ENCODE results near the gene AICDA.
"Not testable (repeated sequence)": the region's sequence is repeated elsewhere in the genome, so short reads cannot be mapped to it uniquely, and the experiment has no call there.

Gene AICDA

DNA sequence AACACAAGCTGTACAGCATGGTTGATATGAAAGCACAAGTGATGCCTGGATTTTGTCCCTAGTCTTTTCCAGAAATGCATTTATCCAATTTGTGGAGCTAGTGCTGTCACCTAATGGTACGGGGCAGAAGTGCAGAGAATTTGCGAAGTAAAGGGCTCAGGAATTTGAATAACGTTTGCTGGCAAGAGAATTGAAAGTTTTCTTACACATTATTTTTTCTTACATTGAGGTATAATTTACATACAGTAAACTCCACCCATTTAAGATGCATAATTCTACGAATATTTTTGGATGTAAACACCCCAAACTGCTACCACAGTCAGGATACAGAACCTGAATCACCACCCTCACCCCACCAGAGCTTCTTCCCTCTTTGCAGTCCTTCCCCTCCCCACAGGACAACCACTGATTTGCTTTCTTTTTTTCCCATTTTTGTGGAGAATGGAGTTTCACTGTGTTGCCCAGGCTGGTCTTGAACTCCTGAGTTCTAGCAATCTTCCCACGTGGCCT lies 3.5 kb downstream of the AICDA start:
- no peak for DNase-seq

DNA sequence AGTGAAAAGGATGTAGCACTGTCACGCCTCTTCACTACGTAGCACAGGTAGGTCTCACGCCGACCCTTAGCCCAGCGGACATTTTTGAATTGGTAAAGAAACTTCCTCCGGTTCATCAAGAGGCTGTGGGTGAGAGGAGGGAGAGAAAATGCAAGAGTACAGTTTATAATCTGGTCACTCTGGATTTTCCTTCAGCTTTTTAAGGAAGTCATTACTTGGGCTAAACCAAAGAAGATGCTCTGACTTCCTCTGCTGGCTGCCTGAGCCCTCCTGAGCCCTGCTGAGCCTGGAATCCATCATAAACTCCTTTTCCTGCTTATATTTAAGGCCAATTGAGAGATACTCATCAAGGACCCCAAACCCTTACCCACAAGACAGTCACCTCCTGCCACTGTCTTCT lies 5.8 kb downstream of the AICDA start:
- DNase-seq: no peak

DNA sequence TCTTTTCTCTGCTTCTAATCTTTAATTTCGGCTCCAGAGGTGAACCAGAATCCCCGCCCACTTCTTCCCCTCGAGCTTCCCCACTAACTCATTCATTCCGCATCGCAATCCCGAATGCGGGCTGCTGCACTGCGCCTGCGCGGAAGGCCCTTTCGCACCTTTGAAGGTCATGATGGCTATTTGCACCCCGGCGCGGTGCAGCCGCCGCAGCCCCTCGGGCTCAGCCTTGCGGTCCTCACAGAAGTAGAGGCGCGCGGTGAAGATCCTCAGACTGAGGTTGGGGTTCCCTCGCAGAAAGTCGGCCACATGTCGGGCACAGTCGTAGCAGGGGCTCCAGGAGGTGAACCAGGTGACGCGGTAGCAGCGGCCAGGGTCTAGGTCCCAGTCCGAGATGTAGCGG lies 7.6 kb downstream of the AICDA start:
- no peak for DNase-seq

DNA sequence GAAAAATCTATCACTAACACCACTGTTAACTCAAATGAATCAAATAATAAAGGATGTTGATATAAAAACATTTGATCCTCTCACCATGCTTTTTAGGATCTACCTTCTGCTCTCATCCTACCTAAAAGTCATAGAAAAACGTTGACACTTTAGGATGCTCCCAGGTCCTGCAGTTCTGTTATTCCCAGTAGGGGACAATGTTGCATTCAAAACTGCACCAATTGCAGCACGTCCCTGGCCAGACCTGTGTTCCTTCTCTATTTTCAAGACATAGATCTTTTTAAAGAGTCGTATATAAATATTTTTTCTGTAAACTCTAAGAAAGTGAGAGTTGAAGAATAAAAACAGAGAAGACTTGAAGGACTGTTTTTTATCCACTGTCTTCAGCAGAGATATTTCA lies 8.8 kb downstream of the AICDA start:
- no peak for DNase-seq

DNA sequence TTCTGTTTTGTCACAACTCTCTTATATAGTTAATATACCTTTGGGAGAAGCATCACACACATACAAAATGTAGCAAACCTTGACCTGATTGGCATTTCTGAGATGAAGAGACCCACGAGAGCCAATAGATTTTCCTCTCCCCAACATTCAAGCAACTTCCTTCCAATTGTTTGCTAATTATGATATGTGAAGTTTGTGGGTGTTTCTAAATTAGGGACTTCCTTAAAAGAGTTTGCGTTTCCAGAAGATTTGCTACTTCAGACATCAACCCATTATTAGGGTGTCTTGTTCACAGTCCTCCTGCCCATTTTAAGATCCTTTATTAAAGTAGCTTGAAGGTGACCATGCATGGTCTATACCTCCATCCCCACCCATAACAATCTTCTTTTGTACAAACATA lies 9.4 kb downstream of the AICDA start:
- no peak for DNase-seq

DNA sequence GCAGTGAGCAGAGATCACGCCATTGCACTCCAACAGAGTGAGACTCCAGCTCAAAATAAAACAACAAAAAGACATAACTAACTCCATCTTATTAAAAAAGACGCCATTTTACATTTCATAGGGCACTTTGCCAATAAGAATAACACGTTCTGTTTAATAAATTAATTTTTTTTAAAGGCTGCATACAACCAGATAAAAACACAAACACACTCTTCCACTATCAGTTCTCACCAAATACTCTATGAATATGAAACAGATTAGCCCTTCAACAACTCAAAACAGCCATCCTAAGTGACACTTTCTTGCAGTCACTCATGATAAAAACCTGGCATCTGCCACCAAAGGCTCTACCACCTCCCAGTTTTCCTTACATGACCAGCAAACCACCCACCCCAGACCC lies 16.1 kb downstream of the AICDA start:
- DNase-seq: no peak

DNA sequence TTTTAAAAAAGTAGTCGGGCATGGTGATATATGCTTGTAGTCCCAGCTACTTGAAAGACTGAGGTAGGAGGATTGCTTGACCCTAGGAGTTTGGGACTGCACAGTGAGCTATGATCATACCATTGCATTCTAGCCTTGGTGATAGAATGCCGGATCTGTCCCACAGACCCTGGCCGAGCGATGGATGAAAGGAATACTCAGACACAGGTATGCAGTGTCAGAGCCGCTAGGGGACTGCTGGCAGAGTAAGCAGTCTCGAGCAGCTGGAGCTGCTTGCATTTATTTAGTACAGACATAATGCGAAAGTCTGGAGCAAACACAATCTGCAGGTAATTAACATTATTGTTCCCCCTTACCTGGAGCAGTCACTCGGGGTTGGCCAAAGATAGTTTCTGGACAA lies 18.6 kb downstream of the AICDA start:
- DNase-seq: no peak

DNA sequence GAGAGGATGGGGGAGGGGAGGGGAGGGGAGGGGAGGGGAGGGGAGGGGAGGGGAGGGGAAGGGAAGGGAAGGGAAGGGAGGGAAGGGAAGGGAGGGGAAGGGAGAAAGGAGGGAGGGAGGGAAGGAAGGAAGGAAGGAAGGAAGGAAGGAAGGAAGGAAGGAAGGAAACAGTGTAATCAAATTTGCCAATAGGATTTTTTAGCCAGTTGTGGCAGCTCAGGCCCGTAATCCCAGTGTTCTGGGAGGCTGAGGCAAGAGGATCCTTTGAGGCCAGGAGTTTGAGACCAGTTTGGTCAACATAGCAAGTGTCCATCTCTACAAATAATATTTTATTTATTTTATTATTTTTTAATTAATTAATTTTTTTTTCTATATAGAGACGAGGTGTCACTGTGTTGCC lies 19.4 kb downstream of the AICDA start:
- DNase-seq: no peak

DNA sequence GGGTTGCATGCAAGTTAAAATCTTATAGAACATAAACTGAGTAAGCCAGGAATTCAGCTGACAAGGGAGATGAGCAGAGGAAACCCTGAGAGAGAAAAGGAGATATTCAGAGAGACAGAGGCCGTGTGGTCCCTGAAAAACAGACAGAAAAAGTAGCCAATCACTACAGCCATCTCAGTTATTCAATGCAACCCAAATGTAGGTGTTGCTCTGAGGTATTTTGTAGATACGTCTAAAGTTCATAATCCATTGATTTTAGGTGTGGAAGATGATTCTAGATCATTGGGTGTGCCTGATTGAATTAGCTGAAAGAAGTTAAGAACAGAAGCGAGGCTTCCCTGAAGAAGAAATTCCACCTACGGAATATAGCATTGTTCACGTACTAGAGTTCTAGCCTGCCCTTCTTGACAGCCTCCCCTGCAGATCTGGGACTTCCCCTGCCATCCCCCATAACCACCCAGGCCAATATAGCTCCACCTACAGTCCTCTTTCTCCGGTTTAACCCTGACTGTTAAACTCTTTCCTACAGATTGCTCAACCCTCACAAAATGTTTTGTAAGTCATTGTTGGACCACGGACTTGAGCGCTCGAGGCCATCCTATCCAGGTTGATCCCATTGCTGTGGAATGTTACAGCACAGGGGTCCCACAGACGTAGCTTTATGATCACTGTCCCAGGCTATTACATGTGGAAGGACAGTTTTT lies 21.7 kb downstream of the AICDA start:
- no peak for DNase-seq

DNA sequence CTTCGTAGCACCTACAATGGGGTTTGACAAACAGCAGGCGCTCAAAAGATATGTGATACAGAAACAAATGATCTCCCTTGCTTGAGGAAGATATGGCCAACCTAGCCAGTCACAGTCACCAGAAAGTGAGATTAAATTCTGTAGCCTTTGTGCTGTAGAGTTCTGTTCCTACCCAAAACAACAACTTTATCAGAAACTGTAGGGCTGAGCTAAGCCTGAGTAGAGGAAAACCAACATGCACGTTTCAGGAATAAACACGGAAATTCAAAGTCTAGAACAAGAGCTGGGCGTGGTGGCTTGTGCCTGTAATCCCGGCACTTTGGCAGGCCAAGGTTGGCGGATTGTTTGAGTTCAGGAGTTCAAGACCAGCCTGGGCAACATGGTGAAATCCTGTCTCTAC lies 23.0 kb downstream of the AICDA start:
- DNase-seq: no peak

DNA sequence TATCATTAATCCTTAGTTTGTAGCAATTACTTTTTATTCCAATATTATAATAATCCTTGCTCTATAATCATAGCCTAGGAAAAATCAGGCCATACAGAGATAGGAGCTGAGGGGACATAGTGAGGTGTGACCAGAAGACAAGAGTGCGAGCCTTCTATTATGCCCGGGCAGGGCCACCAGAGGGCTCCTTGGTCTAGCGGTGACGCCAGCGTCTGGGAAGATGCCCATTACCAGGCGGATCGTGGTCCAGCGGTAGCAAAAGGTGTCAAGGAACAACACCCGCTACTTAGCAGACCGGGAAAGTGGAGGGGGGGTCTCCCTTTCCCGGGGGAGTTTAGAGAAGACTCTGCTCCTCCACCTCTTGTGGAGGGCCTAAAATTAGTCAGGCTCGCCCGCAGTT lies 28.2 kb downstream of the AICDA start:
- DNase-seq: not testable (repeated sequence)

DNA sequence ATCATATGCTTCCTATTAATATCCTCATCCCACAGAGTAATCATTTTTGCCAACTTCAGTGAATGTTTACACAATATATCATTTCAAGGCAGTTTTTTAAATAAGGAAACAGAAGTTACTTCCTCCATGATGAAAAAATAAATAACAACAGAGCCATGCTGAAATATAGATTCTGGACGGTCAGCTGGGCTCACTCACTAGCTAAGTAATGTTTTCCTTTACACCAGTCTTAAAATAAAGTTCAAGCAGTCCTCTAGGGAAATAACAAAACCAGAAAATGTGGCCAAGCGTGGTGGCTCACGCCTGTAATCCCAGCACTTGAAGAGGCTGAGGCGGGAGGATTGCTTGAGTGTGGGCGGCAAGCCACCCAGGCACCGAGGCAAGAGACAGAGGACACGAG lies 28.7 kb downstream of the AICDA start:
- DNase-seq: no peak

DNA sequence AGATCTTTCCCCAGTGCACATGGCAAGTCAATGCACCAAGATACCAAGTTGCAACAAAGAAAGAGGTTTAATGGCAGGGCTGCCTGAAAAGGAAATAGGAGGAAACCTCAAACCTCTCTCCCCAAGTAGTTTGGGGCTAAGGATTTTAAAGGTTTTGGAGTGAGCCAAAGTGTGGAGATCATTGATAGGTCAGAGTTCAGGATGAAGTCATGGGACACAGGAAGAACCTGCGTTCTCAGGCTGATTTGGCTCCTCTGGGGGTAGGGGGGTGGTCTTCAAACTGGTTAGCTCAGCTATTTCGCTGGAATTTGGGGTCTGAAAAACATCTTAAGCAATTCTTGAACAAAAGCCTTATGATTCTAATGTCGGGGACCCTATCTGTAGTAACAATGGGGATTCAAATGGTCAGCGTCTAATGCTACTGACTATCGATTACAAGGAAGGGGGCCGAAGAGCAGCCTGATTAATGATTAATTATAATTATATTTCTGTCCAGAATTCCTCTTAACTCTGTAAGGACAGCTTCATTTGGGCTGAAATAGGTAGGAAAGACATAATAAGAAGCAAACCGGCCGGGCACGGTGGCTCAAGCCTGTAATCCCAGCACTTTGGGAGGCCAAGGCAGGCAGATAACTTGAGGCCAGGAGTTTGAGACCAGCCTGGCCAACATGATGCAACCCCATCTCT lies 31.4 kb downstream of the AICDA start:
- no peak for DNase-seq

DNA sequence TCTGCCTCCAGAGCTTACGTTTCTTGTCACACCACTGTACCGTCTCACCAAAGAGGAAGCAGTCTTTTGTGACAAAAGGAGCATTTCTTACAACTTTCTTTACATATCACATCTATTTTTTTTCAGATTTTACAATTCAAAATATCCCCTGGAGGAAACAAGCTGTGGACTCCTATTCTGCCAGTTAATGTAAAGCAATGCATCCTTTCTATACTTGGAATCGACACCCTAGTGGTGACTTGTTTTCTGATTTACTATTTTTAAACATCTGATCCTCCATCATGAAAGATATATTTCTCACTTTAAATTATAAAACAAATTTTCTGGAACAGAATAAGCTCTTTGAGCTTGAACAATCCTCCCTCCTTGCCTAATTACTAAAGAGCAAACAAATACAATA lies 34.8 kb downstream of the AICDA start:
- no peak for DNase-seq

DNA sequence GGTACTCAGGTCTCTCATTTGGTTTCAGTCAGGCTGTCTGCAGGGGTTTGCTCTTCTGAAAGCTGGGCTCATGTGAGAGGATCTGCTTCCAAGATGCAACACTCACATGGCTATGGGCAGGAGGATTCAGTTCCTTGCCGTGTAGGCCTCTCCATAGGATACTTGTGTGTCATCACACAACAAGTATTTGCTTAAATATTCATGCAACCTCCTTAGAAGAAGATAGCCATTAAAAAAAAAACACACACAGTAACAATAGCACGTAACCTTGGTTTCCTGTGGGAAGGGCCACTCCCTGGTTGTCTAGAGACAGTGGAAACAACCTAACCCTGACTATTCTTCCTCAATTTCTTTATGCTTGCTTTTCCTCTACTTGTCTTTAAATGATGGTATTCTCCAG lies 40.2 kb downstream of the AICDA start:
- no peak for DNase-seq

DNA sequence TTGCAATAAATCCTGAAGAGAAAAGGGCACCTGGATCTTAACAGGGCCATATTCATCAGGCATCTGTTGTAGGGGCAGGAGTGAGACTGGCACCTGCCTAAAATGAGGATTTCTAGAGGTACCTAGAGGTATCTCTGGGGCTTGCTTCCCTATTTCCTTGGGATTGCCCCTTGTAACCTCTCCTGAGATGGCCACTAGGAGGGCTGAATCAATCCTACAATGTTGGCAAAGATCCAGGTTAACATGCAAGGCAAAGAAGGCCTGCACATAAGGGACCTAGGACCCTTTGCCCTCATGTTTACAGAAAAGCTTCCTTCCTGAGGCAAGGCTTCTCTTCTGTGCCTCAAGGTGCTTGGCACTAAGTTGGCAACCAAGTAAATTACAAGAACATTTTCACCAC lies 46.1 kb downstream of the AICDA start:
- no peak for DNase-seq

DNA sequence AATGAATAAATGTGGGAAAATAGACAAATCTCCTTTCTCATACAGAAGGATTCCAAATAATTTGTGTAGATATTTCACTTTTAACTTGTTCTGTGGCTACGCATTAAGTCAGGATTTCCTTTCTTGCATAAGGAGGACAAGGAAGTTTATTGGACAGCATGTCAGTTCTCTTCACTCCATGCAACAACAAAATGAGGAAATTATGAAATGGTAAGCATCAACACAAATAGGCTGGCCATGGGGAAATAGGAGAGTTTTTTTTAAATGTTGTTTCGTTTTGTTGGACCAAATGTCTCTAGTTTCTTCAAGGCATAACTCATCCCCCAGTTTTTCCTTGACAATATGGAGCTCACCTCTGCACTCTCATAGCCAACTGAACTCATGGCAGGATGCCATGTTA lies 46.6 kb downstream of the AICDA start:
- not testable (repeated sequence) for DNase-seq

DNA sequence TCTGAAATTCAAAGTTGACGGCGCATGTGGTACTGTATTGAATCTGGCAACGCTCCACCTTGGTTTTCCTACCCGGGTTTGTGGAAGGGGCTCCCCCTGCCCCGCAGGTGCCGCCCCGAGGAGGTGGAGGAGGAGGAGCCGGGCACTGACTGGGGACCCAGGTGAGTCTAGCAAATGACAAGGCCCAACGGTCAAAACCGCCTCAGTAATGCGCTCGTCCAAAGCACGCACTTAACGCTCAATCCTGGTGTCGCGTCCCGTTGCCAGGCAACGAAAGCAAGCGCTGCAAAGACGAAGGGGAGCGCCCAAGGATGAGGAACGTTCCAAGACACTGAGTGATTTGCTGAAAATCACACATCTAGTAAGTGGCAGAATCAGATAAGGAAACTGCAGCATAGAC lies 48.0 kb downstream of the AICDA start:
- DNase-seq: no peak

DNA sequence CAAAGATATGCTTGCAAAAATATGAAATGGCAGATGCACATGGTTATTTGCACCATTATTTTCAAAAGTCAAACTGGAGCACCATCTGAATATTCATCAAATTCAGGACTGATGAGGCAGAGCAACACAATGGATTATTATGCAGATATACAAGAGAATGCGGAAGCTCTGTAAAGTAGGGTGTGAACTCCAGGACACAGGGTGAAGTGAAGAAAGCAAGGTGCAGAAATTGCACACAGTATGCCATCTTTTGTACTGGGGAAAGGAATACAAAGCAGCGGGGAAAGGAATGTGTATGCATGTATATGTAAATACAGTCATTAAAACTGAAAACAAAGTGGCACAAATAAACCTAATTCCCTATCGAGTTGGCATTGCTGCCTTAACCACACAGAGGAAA lies 49.3 kb downstream of the AICDA start:
- no peak for DNase-seq

DNA sequence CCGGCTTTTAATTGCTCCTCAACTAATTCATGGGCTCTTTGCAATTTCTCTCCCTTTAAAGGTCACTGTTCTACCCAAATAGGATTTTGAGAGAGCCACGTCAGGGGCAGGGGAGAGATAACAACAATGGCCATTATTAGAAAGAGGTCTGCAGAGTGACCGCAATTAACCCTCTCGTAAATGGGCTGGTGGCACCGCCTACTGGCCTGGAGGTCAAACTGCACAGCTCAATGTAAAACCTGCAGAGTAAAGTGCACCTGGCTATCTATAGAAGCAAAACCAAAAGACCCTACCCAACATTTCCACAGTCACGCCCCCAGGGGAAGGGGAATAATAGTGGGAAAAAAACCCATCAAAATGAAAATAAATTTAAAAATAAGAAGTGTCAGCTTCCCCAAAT lies 50.3 kb downstream of the AICDA start:
- no peak for DNase-seq

DNA sequence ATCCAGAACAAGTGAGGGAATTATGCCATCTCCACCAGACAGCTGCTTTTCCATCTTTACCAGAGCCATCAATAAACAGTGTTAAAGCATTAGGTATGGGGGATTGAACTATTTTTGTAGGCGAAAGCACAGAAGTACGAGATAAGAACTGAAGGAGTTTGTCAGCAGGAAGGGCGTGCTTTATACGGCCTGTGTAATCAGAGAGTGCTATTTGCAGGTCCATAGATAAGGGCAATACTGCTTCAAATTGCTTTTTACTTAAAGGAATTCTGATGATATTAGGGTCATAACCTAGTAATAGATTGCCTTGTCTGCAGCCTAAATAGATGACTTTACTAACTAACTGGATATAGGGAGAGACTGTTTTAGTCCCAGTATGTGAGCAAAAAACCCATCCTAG lies 51.6 kb downstream of the AICDA start:
- DNase-seq: no peak

DNA sequence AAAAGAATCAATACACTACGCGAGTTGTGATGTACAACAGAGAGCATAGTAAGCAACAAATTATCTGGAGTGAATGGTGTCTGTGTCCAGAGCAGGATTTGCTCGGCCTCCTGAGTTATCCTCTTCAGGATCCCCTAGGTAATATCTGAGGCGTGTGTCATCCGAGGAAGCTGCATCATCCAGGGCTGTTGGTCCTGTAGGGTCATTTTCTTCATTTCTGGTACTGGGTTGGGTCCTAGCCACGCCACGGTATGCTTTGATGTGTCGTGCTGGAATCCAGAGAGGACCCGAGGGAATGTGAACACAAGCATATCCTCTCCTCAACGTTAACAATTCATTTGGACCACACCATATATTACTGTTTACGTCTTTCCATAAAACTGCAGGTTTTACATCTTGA lies 53.0 kb downstream of the AICDA start:
- DNase-seq: no peak

DNA sequence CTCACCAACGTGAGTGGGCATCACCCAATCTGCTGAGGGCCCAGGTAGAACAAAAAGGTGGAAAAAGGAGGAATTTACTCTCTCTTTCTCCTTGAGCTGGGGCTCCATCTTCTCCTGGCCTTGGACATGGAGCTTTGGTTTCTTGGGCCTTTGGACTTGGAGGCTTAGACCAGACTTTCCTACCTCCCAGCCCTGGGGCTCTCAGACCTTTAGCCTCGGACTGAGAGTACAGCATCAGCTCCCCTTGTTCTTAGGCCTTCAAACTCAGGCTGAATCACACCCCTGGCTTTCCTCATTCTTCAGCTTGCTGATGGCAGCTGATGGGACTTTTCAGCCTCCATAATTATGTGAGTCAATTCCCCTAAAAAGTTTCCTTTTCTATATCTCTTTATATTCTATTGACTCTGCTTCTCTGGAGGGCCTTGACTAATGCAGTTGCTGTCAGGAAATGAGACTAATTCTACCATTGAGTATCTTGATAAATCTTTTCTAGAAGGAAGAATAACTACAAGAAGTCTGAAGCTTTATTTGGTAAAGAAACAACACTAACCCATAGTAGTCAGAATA lies 56.0 kb downstream of the AICDA start:
- DNase-seq: no peak

DNA sequence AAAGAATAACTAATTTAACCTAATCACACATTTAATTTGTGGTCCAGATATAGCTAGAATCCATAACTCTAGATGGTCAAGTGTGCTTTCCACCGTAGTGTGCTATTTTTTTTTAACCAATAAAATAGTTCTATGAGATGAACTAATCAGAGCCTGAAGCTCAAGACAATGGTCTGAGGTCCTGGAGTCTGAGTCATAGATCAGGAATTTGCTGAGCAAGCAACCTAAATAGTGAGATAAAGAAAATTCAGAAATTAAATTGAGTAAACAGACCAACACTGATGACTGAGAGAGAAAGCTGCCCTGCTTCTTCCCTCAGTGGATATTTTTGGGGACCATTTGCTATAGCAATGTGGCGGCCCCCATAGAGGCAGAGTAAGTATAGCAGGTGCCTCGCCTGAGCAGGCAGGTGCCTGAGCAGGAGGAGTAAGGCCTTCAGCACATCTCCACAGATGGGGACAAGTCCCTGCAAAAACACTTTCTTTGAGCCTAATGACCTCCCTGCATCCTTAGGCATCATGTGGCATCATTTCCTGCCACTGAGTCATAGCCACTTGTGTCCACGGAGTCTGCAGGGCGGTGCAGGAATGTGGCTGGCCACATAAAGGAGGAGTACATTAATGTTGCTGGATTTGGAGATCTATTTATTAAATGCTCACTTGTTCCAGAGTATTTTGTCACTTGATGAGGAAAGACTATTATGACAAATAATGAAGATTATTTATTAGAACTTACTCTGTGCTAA lies 58.0 kb downstream of the AICDA start:
- DNase-seq: no peak
